ENCODE measurements around the gene HIPK2.

DNA sequence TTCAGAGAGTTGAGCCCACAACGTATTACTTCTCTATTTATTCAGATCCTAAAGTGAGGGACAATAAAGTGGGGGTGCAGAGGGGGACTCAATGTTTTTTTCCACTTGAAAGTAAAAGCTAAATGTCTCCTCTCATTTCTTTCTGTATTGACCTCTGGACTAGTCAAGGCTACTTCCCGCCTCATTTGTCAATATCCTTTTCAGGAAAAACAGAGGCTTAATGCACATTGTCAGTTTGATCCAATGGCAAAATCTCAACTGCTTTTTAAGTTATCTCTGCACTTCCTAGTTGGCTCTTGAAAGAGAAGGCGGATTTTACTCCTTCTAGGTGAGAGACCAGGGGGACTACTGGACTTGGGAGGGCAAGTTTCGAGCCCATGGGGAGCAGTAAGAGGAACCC lies 56.4 kb downstream of the HIPK2 start:
- TF ChIP-seq, protein P1, sequence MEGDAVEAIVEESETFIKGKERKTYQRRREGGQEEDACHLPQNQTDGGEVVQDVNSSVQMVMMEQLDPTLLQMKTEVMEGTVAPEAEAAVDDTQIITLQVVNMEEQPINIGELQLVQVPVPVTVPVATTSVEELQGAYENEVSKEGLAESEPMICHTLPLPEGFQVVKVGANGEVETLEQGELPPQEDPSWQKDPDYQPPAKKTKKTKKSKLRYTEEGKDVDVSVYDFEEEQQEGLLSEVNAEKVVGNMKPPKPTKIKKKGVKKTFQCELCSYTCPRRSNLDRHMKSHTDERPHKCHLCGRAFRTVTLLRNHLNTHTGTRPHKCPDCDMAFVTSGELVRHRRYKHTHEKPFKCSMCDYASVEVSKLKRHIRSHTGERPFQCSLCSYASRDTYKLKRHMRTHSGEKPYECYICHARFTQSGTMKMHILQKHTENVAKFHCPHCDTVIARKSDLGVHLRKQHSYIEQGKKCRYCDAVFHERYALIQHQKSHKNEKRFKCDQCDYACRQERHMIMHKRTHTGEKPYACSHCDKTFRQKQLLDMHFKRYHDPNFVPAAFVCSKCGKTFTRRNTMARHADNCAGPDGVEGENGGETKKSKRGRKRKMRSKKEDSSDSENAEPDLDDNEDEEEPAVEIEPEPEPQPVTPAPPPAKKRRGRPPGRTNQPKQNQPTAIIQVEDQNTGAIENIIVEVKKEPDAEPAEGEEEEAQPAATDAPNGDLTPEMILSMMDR (IDR thresholded peaks at IDR 0.05; ENCODE audit: borderline replicate concordance, extremely low read depth, low read length, poor library complexity, severe bottlenecking): no peak
- TF ChIP-seq EZH2 (IDR thresholded peaks at IDR 0.05; ENCODE audit: borderline replicate concordance, low read depth, low read length, severe bottlenecking): no peak

Data from DND-41 (cell line).